ENCODE data around the gene SIMC1.
"Not testable (repeated sequence)": the region's sequence is repeated elsewhere in the genome, so short reads cannot be mapped to it uniquely, and the experiment has no call there.

- TF ChIP-seq, protein P1, sequence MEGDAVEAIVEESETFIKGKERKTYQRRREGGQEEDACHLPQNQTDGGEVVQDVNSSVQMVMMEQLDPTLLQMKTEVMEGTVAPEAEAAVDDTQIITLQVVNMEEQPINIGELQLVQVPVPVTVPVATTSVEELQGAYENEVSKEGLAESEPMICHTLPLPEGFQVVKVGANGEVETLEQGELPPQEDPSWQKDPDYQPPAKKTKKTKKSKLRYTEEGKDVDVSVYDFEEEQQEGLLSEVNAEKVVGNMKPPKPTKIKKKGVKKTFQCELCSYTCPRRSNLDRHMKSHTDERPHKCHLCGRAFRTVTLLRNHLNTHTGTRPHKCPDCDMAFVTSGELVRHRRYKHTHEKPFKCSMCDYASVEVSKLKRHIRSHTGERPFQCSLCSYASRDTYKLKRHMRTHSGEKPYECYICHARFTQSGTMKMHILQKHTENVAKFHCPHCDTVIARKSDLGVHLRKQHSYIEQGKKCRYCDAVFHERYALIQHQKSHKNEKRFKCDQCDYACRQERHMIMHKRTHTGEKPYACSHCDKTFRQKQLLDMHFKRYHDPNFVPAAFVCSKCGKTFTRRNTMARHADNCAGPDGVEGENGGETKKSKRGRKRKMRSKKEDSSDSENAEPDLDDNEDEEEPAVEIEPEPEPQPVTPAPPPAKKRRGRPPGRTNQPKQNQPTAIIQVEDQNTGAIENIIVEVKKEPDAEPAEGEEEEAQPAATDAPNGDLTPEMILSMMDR (IDR thresholded peaks at IDR 0.05 in 2 of 3, conservative IDR thresholded peaks at IDR 0.05 in 1 of 3; ENCODE audit: borderline replicate concordance in 1 of 3, insufficient read depth in 1 of 3, low read depth in 2 of 3, low read length in 2 of 3), result not testable (repeated sequence)
- TF ChIP-seq, protein P2, sequence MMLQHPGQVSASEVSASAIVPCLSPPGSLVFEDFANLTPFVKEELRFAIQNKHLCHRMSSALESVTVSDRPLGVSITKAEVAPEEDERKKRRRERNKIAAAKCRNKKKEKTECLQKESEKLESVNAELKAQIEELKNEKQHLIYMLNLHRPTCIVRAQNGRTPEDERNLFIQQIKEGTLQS (IDR thresholded peaks at IDR 0.05), result not testable (repeated sequence)
- not testable (repeated sequence) for TF ChIP-seq SIN3A (IDR thresholded peaks at IDR 0.05; ENCODE audit: low read depth); POLR2A (IDR thresholded peaks at IDR 0.05; ENCODE audit: borderline replicate concordance, extremely low read depth, insufficient read depth, insufficient read length); SP1 (IDR thresholded peaks at IDR 0.05; ENCODE audit: low read depth); EGR1 (IDR thresholded peaks at IDR 0.05; ENCODE audit: low read depth); TCF7L2 (IDR thresholded peaks at IDR 0.05; ENCODE audit: borderline replicate concordance, extremely low read depth, insufficient read depth, insufficient read length); CEBPB (IDR thresholded peaks at IDR 0.05; ENCODE audit: low read depth); ZFX (IDR thresholded peaks at IDR 0.05); ZNF274 (IDR thresholded peaks at IDR 0.05; ENCODE audit: low read depth, low read length); REST (IDR thresholded peaks at IDR 0.05; ENCODE audit: low read depth); POLR2AphosphoS5 (IDR thresholded peaks at IDR 0.05; ENCODE audit: low read depth, low read length); ZBTB33 (IDR thresholded peaks at IDR 0.05; ENCODE audit: extremely low read depth, insufficient replicate concordance, low read length)
Measured at GRCh38 chr5:176245074-176245473, 6.8 kb downstream of the SIMC1 start.
